Epidermal melanocyte (primary cell): ENCODE results near the gene SIK1.
"Not testable (repeated sequence)": the region's sequence is repeated elsewhere in the genome, so short reads cannot be mapped to it uniquely, and the experiment has no call there.

ENCODE experiments used
- DNase-seq: peaks from one replicate; pipeline ENCODE4 v3.0.0; 2011; ENCODE audit warnings: low spot score; ENCODE audit not compliant: insufficient read length

The SIK1 gene

DNA sequence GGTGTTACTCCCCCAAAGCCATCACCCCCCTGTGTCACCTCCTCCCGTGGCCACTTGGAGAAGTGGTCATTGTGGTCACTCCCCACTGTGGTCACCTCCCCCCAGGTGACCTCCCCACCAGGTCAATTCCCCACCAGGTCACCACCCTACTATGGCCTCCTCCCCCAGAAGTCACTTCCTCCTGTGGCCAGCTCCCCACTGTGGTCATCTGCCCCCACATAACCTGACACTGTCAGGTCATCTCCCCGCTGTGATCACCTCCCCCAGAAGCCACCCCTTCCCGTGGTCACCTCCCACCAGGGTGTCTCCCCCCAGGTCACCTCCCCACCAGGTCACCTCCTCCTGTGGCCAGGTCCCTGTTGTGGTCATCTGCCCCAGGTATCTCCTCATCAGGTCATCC lies 28.9 kb downstream of the SIK1 start:
- DNase-seq, result not testable (repeated sequence)

DNA sequence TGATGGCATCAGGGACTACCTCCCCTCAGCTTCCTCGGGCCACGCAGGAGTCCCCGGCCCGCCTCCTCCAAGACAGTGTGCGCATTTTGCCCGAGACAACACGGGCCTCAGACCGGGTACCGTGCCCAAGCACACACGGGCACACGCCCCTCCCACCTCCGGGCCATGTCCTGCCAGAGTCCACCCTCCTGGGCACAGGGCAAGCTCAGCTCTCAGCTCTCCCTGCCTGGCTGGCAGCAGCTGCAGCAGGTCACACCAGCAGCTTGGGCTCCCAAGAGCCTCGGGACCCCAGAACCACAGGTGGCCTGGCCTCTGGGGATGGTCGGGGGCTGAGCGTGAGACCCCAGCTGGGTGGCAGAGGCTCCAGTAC lies 29.5 kb downstream of the SIK1 start:
- not testable (repeated sequence) for DNase-seq

DNA sequence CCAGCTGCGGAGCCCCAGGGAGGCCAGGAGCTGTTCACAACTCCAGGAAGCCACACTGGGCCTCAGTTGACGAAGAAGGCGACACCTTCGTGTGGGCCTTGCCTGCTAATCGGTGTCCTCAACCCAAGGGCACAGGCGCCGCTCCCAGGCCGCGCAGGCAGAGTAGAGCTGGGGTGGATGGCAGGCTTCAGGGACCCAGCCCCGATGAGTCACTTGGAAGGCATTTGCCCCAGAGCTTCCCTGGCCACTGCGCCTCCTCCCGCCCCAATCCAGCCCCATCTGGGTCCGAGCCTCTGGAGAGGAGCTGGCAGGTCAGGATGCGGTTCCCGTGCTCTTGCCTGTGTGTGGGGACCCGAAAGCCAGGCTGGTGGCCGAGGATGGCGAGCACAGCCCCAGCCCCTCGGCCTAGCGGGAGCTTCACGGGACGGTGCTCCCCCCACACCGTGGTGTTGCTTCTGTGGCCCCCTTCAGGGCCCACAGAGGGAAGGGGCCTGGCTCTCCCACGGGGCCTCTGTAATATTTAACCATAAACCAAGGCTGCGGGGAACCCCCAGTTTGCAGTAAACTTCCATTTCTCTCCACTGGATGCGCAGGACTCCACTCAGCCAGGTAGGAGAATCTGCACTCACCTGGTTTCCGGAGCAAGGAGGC lies 30.0 kb downstream of the SIK1 start:
- DNase-seq, result not testable (repeated sequence)

DNA sequence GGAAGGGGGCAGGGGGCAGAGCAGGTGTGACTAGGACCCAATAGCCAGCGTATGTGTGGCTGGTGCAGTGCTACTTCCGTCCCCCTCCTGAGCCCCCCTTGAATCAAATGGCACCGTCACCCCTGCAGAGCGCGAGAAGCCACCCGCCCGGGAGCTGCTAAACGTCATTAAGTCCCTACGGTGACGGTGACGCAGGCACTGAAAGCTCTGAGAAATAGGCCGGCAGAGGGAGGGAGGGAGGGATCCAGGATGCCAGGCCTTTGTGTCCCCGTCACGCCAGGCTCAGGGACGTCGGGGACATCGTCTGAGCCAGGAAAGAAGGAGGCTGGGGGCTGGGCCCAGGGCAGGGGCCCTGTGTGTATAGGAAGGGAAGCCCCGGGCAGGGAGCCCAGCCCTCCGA lies 43.6 kb downstream of the SIK1 start:
- DNase-seq, result not testable (repeated sequence)

DNA sequence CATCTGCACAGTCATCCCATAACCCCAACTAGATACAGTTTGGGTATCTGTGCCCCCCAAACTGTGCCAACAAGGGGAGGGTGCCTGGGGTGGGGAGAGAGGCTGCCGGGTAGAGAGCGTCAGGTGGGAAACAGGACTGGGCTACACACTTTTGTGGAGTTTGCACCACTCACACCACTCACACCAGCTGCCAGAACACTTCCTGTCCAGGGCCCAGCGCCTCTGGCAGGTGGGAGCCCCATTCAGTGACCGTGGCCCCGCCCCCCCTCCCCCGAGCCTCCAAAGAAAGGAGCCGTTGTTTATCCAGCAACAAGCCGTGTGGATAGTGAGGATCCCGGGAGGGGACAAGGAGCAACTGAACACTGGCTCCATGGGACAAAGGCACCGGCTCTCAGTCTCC lies 44.0 kb downstream of the SIK1 start:
- not testable (repeated sequence) for DNase-seq

DNA sequence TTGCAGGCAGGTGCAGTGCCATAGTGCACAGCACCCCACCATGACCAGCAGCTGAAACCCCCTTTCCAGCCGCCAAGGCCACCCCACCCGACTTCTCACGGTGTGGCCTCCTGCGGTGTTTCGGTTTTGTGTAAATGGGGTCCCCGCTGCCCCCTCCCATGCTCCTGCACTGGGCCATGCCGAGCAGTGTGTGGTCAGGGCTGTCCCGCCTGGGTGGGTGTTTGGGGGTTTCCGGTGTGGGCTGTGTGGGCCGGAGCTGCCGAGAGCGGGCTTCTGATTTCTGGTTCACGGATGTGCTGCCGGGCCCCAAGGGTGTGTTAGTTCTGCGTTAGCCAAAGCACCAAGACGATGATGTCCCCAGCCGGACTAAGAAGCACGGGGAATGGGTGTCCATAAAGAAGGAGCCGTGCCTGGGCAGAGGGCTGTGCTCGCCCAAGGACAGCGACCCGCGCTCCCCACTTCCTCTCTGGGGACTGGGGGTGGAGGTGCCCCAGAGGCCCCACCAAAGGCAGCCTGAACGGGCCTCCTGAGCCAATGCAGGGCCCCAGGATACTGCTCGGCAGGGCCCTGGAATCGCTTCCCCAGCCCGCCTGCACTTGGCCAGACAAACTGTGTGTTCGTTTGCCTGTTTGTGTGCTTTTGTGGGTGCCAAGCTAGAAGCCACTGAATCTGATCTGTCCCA lies 45.9 kb downstream of the SIK1 start:
- DNase-seq, result not testable (repeated sequence)

DNA sequence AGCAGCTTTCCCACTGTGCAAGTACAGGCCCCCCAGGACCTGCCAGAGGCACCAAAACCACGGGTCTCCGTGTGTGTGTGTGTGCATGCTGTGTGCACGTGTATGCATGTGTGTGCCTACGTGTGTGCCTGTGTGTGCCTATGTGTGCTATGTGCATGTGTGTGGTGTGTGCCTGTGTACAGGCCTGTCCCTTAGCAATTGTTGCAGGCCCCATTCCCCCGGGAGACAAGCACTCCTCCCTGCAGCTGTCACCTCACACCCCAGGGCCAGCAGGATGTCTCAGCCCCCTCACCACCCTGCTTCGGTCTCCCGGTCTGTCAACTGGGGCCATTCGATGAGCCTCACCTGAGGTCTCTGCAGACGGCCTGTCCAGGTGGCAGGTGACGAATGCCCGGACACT lies 46.6 kb downstream of the SIK1 start:
- not testable (repeated sequence) for DNase-seq

DNA sequence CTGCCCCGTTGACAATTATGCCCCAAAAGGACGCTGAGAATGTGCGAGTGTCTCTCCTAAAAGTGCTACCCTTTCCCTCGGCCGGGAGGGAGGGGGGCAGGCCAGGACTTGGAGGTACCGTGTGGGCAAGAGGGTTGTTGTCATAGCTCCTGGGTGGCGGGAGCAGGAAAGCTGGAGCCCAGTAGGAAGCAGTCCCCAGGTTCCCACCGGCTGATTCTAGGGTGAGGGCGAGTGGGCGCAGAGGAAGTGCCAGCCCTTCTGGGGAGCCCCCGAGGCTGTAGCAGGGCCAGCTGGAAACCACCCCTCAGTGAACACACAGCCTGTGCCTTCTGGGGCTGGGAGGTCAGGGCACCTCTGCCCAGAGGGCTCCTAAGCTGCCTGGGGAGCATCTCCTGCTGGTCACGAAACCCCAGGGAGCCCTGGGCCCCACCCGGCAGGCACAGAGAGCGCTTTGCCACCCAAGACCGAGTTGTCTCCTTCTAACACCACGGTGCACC lies 47.3 kb downstream of the SIK1 start:
- DNase-seq, result not testable (repeated sequence)

DNA sequence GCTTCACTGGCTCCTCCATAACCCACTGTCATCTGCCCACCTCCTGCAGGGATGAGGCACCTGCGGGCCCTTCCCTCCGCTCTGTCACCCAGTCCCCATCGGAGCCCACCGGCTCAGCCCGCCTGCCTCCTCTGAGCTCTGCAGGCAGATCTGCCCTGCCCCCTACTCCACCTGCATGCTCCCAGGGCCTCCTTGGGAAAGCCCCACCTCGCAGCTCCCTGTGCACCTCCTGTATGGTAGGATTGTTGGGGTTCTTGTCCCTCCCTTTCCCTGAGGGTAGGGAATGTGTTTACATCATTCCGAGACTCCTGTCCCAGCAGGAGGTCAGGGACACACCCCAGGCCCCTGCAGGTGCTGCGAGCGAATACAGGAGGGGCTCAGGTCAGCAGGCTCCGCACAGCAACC lies 50.5 kb downstream of the SIK1 start:
- DNase-seq, result no peak

DNA sequence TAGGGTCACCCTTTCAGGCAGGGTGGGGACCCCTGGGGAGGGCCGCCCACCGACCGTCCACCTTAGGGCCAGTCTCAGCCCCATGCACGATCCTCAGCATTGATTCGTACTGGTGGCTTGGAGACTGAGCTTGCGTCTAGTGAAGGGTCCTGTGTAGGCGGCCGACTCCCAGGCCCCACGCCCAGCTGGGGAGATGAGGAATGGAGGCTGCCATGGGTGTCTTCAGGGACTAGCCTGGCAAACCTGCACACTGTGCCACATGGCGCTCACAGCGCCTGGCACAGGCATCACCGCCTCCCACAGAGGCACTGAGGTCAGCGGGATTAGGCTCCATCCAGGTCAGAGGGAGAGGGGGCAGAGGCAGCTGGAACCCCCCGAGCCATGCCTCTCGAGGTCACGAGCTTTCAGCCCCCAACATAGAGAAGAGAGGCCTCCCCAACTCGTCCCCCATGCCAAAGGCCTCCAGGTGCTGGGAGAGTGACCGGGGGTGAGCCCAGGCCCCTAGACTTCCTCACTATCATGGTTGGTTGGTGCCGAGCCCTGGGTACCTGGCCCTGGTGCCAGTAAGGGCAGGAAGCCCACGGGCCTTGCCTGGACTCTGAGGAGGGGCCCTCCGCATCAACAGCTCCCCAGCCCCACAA lies 51.0 kb downstream of the SIK1 start:
- no peak for DNase-seq

DNA sequence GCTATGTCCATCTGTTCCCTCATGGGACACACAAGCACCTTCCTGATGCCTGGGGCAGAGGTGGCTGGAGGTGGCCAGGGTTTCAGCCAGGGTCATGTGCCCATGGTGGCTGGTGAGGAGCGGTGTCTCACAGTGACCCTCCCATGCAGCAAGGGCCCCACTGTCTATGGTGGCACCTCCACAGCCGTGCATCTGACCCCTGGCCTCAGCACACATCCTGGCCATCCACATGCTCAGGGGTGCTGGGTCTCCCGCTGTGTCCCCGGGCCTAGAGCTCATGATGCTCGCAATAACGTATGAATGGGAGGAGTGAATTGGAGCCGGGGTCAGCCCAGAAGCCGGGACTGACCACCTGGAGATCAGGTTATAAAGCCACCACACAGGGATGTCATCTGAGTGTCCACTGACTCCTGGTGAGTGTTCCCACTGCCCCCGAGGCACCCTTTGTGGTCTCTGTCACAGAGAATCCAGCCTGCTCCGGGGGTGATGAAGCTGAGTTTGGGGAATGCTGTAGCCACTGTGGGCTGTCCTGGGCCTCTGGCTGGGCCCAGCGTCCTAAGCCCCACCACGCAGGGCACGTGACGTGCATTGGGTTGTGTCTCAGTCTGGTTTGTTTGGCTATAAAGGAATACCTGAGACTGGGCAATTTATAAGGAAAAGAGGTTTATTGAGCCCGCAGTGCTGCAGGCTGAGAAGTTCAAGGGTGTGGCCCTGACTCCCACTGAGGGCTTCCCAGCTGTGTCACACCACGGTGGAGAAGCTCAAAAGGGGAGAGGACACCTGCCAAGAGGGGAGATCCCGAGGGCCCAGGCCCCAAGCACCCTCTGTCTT lies 51.7 kb downstream of the SIK1 start:
- DNase-seq, result no peak

DNA sequence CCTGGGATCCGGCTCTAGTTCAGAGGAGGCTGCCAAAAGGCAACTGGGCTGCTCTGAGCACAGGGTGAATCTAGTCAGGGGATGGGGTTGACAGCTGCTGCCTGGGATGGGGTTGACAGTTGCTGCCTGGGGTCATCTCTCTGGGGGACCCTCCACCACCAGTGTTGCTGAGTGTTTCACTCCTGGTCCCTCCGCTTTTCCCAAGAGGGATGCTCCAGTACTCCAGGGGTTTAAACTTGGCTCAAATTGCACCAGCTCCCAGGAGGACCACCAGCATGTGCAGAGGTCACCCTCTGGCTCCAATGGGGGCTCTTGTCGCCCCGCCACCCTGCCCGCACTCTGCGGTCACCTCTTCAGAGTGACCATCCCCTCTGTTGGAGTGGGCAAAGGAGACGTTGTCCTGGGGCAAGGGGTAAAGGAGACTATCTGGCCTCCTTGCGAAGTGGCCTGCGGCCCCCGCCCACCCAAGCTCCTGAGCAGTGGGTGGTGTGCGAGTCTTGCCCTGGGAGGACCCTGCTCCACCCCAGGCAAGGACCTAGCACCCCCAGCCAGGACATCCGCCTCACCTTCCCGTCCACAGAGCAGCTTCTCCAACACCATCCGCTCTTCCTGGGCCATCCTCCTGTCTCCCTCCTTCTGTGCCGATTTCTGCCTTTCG lies 52.6 kb downstream of the SIK1 start:
- no peak for DNase-seq

DNA sequence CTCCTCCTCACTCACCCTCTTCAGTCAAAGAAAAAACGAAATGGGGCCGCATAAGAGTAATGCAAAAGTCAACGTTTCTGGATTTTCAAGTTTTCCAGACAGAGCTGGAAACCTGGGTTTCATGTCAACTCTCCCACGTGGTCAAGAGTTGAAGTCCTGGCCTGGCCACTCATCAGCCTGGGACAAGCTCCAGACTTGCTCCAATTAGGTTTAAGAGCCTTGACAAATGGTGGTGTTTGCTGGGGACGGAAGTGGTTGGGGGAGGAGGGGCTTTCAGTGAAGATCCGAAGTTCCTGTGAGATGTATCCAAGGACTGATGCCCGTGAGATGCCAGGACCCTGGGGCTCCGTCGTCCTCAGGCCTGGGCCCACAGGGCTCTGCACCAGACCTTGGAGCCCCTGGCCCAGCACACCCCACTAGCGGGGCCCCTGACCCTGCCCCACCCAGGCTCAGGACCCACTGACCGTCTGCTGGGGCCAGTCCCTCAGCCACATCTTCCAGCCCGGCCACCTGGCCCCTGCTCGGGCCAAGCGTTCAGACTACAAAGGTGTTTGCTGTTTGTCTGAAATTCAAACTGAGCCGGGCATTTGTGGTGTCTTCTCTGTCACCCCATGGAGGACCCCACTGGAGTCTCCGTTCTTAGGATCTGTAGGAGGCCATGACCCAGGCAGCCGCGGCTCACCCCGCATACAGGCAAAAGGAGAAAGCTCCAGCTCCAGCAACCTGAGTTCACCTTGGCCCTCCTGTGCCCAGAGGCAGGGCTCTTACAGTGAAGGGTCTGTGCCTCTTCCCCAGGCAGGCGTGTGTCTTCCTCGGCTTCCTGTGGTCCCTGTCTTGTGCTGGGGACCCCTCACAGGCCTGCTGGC lies 53.3 kb downstream of the SIK1 start:
- no peak for DNase-seq

DNA sequence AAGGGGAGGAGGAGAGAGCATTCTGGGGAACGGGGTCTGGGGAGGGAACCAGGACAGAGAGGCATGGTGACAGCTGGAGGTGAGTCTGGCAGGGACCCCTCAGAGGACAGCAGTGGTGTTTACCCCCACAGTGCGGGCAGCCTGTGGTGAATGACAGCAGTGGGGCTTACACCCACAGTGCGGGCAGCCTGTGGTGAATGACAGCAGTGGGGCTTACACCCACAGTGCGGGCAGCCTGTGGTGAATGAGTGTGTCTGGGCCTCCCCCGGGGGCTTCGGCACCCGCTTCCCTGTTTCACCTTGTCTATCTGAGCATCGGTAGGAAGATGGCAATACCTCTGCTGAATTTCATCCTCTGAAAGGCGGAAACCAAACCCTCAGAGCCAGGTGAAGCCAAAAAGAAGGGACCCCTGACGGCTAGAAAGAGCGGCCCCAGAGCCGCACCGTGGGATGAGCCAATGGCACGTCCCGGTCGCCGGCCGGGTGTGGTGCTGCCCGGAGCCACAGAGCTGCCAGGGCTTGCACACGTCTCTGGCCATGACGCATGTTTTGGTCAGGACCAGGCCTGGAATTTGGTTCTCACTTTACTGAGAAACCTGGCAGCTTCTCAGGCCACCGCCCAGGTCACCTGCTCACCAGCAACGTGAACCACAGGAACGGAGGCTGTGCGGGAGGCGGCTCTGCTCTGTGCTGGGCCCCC lies 54.1 kb downstream of the SIK1 start:
- no peak for DNase-seq

DNA sequence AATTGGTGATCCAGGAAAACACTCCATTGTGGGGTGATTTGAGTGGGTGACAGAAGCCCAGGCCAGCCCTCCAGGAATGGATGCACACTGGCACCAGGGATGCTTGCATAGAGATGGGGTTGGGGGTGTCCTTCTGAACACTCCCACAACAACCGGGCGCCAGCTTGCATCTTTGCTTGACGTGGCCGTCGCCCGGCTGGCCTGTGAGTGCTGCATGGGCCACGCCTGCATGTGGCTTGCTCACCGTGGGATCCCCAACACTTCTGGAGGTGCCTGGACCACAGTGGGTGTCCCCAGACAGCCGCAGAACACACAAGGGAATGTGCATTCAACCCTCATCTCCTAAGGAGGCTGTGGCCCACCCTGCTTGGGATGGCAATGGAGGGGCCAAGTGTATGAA lies 55.1 kb downstream of the SIK1 start:
- no peak for DNase-seq

DNA sequence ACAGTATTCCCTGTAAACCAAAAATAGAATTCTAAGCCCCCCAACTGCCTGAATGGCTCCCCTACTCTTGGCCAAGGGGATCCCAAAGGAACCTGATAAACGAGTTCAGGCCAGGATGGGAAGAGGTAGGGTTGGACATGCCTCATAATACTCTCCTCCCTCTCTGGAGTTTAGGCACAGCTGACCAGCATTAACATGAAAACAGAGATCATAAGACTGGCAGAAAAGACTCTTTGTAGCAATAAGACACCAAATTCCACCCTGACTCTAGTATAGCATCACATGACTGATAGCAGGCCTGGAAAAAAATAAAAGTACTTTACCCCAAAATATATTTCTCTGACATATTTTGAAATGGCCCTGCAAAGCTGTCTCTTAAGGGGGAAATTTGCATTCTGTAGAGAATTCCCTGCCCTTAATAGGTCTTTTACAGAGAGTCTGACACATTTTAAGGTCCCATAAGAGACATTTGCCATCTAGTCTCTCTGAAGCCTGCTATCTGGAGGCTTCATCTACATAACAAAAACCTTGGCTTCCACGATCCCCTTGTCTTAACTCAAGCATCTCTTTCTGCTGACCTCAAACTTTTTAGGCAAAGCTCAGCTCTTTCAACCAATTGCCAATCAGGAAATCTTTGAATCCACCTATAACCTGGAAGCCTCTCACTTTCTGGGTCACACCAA lies 55.9 kb downstream of the SIK1 start:
- DNase-seq, result no peak

DNA sequence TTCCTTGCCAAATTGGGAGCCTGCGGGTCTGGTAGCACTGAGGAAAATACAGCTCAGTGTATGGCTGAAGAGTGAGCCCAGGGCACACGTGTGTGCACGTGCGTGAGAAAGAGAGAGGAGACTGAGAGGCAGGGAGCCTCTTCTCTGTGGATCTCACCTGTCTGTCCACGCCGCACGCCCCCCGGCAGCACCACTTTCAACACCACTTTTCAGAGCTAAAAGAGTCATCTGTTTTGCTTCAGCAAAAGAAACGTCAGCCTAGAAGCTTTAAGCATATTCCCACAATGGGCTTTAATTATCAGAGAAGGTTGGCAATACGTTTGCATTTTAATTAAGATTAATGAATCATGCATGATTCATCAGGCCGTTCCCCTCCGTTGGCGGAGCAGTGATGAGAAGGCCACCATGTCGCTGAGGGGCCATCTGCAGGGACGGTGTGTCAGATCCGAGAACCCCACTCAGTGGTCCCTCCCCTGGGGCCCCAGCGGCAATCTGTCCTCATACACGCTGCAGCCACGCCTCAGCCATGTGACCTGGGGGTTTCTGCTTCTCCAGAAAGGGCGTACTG lies 56.8 kb downstream of the SIK1 start:
- no peak for DNase-seq

DNA sequence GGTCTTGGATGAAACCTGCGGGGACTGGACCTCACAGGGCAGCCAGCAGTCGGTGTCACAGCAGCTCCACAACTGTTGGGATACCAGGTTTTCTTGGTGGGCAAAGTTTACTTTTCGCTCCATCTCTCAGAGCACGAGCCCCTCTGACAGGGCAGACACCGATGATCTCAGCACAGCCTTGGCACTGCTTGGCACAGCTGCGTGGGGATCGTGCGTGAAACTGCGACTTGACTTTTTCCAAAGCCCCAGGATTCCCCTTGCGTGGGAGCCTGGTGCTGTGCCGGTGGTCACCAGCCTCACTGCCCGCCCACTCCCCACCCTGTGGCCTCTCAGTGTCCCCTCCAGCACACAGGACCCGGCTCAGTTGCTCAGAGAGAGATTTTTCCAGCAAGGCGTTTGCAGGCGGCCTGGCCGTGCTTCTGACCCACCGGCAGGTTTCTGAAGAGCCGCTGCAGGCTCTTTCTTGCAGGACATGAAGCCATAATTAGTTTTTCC lies 57.3 kb downstream of the SIK1 start:
- DNase-seq, result no peak

DNA sequence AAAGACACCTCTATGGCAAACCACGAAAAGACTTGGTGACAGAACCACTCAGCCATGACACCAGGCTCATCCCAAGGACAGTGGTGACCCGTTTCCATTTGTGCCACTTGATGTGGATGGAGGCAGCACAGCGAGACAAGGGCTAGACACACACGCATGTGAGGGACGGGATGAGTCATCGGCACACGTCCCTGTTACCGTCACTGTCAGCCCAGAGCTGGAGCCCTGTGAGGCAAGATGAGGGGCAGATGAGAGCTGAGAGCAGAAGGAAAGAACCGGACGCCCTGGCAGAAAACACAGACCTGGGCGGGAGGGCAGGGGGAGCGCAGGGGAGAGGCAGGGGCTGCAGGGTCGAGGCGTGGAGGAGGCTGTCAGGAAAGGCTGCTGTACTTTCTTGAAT lies 57.8 kb downstream of the SIK1 start:
- no peak for DNase-seq
